LNCaP clone FGC (cell line): ENCODE data around the gene BACH2.

Source experiments
- DNase-seq: peaks from one replicate; pipeline ENCODE4 v3.0.0-alpha.2; 2011; ENCODE audit warnings: low read depth
- H3K4me3 ChIP-seq: 2 replicates; pipeline ENCODE4 v1.5.1; 2011; ENCODE audit warnings: mild to moderate bottlenecking, low read depth, low read length, control low read depth
- TF ChIP-seq, protein P1 (sequence below): IDR thresholded peaks from 2 replicates; pipeline ENCODE4 v1.5.1; 2012; ENCODE audit warnings: mild to moderate bottlenecking; ENCODE audit not compliant: control insufficient read depth, insufficient read depth; ENCODE audit errors: extremely low read depth

BACH2 gene

DNA sequence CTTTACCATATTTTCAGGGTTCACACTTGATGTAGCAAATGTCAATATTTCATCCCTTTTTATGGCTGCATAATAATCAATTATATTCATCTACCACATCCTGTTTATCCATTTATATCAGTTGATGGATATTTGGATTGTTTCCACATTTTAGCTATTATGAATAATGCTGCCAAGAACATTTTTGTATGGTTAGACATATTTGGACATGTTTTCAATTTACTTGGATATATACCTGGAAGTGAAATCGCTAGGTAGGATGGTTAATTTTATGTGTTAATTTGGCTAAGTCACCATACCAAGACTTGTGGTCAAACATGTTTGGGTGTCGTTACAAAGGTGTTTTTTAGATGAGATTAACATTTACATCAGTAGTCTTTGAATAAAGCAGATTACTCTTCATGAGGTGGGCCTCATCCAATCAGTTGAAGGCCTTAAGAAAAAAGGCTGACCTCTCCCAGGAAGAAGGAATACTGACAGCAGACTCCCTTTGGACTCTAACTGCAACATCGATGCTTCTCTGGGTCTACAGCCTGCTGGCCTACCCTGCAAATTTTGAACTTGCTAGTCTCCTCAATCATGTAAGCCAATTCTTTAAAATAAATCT lies 196.5 kb downstream of the BACH2 start:
- DNase-seq = no peak
- TF ChIP-seq, protein P1, sequence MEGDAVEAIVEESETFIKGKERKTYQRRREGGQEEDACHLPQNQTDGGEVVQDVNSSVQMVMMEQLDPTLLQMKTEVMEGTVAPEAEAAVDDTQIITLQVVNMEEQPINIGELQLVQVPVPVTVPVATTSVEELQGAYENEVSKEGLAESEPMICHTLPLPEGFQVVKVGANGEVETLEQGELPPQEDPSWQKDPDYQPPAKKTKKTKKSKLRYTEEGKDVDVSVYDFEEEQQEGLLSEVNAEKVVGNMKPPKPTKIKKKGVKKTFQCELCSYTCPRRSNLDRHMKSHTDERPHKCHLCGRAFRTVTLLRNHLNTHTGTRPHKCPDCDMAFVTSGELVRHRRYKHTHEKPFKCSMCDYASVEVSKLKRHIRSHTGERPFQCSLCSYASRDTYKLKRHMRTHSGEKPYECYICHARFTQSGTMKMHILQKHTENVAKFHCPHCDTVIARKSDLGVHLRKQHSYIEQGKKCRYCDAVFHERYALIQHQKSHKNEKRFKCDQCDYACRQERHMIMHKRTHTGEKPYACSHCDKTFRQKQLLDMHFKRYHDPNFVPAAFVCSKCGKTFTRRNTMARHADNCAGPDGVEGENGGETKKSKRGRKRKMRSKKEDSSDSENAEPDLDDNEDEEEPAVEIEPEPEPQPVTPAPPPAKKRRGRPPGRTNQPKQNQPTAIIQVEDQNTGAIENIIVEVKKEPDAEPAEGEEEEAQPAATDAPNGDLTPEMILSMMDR = no peak
- H3K4me3 ChIP-seq = no peak overlapping the region

DNA sequence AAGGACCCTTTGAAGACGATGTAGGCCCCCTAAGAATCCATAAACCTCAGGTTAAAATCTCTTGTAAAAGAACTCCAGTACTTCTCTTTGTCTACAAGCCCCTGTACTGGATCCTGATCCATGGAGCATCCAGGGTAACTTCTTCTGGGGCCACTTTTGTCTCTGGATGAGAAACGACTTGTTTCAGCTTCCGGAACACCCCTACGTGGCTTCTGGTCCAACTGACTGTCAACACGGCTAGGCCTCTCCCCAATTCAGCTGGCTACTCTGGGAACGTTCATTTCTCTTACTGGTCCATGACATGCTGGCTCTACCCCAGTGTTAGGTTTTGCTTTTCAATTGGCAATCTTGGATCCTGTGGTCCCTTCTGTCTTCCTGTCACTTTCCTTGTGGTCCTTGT lies 198.0 kb downstream of the BACH2 start:
- no peak for DNase-seq
- TF ChIP-seq, protein P1 = no peak
- no peak overlapping the region for H3K4me3 ChIP-seq

DNA sequence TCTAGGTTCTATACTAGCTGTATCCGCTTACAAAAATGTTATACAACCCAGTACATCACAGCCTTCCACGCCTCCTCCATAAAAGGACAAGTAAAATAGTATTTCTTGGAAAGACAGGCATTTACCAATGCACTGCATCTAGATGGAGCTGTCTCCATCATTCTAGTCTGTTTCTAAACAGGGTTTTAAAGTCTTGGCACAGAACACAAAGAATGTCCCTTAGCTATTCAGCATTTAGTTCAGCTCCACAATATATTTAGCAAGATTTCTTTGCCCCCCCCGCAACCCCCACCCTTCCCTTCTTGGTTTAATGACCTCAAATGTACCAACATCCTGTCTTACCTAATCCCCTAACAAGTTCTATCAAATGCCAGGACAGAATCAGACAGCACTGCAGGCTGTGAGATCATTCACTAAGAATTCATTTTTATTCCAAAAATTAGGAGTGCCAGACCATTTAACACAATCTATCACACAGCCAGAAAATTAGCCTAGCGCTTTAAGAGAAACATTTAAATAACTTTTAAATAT lies 198.6 kb downstream of the BACH2 start:
- H3K4me3 ChIP-seq = no peak overlapping the region
- TF ChIP-seq, protein P1 = peak; percentile 45
- no peak for DNase-seq

DNA sequence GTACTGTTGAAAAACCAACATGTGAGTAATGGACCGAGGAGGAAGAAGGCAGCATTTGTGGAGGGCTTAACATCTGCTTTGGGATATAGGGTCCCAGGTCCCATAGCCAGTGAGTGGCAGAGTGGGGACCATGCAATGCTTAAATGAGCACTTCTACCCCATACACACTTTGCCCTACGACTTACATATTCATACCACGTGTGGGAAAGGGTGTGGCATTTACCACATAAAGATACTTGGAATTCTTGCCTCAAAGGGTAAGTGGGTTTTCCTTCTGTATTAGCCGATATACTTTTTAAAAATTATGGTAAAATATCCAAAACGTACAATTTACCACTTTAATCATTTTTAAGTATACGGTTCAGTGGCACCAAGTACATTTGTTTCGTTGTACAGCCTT lies 199.3 kb downstream of the BACH2 start:
- DNase-seq = no peak
- TF ChIP-seq, protein P1 = no peak
- no peak overlapping the region for H3K4me3 ChIP-seq

DNA sequence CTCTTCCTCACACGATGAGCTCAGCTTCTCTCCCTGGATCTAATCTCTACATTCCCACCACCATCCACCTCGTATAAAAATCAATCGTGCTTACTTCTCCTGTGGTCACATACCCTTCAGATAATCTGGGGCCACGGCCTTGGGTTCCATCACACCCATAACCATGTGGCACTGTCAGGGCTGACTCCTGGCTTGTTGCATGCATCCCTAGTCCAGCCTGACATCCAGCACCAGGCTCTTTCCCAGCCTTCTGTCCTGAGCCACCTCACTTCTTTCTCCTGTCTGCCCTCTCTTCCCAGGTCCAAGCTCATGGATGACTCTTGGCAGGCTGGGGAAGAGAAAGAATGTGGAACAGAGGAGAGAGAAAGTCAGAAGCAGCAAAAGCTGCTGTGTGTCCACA lies 199.8 kb downstream of the BACH2 start:
- TF ChIP-seq, protein P1 = no peak
- no peak overlapping the region for H3K4me3 ChIP-seq
- no peak for DNase-seq

DNA sequence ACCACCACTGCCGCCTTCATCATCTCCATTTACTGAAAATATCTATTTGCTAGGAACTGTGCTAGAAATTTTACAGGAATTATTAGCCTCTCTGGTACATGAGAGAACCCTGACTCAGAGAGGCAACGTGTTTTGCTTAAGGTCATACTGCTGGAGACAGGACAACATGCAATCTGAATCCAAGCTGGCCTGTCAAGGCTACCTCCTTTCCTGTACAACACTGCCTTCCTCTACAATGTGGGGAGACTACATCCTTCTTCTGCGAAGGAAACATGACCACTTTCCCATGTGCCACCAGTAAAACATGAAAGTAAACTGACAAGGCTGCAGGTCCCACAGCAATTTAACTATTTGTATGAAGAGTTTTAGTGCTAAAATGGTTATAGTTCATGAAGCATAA lies 200.9 kb downstream of the BACH2 start:
- TF ChIP-seq, protein P1 = no peak
- no peak for DNase-seq
- no peak overlapping the region for H3K4me3 ChIP-seq

DNA sequence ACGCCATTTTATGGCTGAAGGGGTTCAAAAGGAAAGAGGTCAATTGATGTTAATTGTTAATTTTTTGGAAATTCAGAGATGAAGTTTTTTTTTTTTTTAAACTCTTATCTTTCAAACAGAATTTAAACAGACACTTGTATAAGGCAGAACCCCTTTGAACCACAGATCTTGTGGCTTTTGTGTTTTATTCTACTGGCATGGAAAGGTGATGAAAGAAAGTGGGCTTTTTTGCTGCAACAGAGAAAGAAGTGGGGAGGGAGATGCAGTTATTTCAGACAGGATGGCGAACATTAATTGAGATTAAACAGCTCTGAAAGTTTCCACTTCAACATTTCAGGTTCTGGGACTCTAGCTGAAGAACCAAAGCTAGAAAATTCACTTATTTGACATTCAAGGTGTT lies 201.5 kb downstream of the BACH2 start:
- no peak overlapping the region for H3K4me3 ChIP-seq
- TF ChIP-seq, protein P1 = no peak
- DNase-seq = no peak
